K562 (cell line): ENCODE measurements around the gene ST3GAL3. TPM values are rescaled to one million over a fixed set of nuclear protein-coding genes. Genes with fewer than 3 reads are reported as not detected.

Experiments
- CHD1 ChIP-seq: fragments of 200-600 bp; sonication (generic); IDR thresholded peaks from one replicate; pipeline ENCODE4 v1.6.1; 2012; ENCODE audit warnings: mild to moderate bottlenecking, moderate library complexity, low read length, inconsistent platforms
- CTBP1 ChIP-seq: fragments of 450-650 bp; IDR thresholded peaks from 2 replicates; pipeline ENCODE4 v1.6.1; 2016; ENCODE audit warnings: borderline replicate concordance
- EP400 ChIP-seq: fragments of 450-650 bp; IDR thresholded peaks from 2 replicates; pipeline ENCODE4 v1.6.1; 2017; ENCODE audit warnings: antibody characterized with exemption, mild to moderate bottlenecking, moderate library complexity
- ETV6 ChIP-seq, 3 experiments: fragments of 150-350 bp in 1 of 3; sonication (generic) in 1 of 3; formaldehyde crosslinking in 1 of 3; IDR thresholded peaks; 2 replicates each; pipeline versions ENCODE4 v1.6.1 to v1.8.0; 2014 to 2022; ENCODE audit warnings: borderline replicate concordance in 2 of 3, low read depth in 2 of 3, antibody characterized with exemption in 1 of 3, low read length in 1 of 3, mild to moderate bottlenecking in 1 of 3, missing genetic modification reagents in 1 of 3
- FOXO4 ChIP-seq: fragments of 450-650 bp; formaldehyde crosslinking; IDR thresholded peaks from 2 replicates; pipeline ENCODE4 v1.4.0; 2020; ENCODE audit warnings: mild to moderate bottlenecking, moderate library complexity
- HNRNPL ChIP-seq: fragments of 200-400 bp; formaldehyde crosslinking; IDR thresholded peaks from 2 replicates; pipeline ENCODE4 v1.6.1; 2017; ENCODE audit warnings: low read depth, mild to moderate bottlenecking, low read length
- NBN ChIP-seq: fragments of 450-650 bp; IDR thresholded peaks from 2 replicates; pipeline ENCODE4 v1.6.1; 2016; ENCODE audit warnings: low read depth, mild to moderate bottlenecking
- RBM14 ChIP-seq: fragments of 200-400 bp; formaldehyde crosslinking; IDR thresholded peaks from 2 replicates; pipeline ENCODE4 v1.6.1; 2018; ENCODE audit warnings: low read depth, mild to moderate bottlenecking, low read length, moderate library complexity, borderline replicate concordance; ENCODE audit not compliant: insufficient read depth
- RNF2 ChIP-seq: sonication (generic); IDR thresholded peaks from 2 replicates; pipeline ENCODE4 v1.6.1; 2016
- SIX5 ChIP-seq, 2 experiments: IDR thresholded peaks; 2 replicates each; pipeline ENCODE4 v1.6.1; 2011; ENCODE audit warnings: low read length in 2 of 2, borderline replicate concordance in 1 of 2, low read depth in 1 of 2, mild to moderate bottlenecking in 1 of 2, moderate library complexity in 1 of 2; ENCODE audit not compliant: insufficient read depth in 1 of 2
- SMARCE1 ChIP-seq: fragments of 450-650 bp; IDR thresholded peaks from 2 replicates; pipeline ENCODE4 v1.7.1; 2016; ENCODE audit warnings: mild to moderate bottlenecking
- ZBTB34 ChIP-seq: fragments of 250-450 bp; sonication (Bioruptor Pico); IDR thresholded peaks from 2 replicates; pipeline ENCODE4 v1.8.0; 2021; ENCODE audit warnings: mild to moderate bottlenecking, moderate library complexity
- ZNF12 ChIP-seq: sonication (generic); formaldehyde crosslinking; IDR thresholded peaks from 2 replicates; pipeline ENCODE4 v1.4.0; 2020; ENCODE audit warnings: mild to moderate bottlenecking, missing genetic modification reagents
- ZNF124 ChIP-seq: sonication (generic); formaldehyde crosslinking; IDR thresholded peaks from 2 replicates; pipeline ENCODE4 v1.8.1; 2022; ENCODE audit warnings: missing genetic modification reagents
- ZNF592 ChIP-seq: fragments of 450-650 bp; IDR thresholded peaks from 2 replicates; pipeline ENCODE4 v1.6.1; 2017; ENCODE audit warnings: antibody characterized with exemption, mild to moderate bottlenecking
- ZNF77 ChIP-seq: fragments of 250-450 bp; sonication (Bioruptor Pico); IDR thresholded peaks from 2 replicates; pipeline ENCODE4 v1.5.0; 2020
- polyA plus RNA-seq, 8 experiments: library from polyadenylated mRNA; depleted of rRNA in 4 of 8; stranded (reverse) in 5 of 8; unstranded in 3 of 8; fragments of >200 nt; fragmentation: Nextera tagmentation in 2 of 8; fragmentation: Illumina TruSeq in 1 of 8; extraction: Ambion mirVana in 2 of 8; extraction: Trizol in 1 of 8; gene quantifications; 2 replicates each; pipeline versions ENCODE4 v1.2.1 to v1.2.3, GENCODE V29; 2011 to 2014; ENCODE audit warnings: inconsistent platforms in 1 of 8, missing spikeins in 1 of 8
- total RNA-seq, 7 experiments: library from RNA; depleted of rRNA in 6 of 7; stranded (reverse); fragments of >200 nt in 6 of 7; fragmentation: Illumina TruSeq in 2 of 7; extraction: Trizol in 2 of 7; gene quantifications; 2 replicates each; pipeline versions ENCODE4 v1.2.1 to v1.2.3, GENCODE V29; 2011 to 2021; ENCODE audit warnings: low replicate concordance in 1 of 7
- TF ChIP-seq, protein P1 (sequence below): fragments of 450-650 bp; IDR thresholded peaks from 2 replicates; pipeline ENCODE4 v1.6.1; 2017; ENCODE audit warnings: antibody characterized with exemption

Gene ST3GAL3
- total and polyA plus RNA-seq, 9 of the 15 experiments (the other 6 are each of a cell fraction or from before 2014, with no cell fraction given), result 1.2 to 18.9 (median 11.0) TPM

DNA sequence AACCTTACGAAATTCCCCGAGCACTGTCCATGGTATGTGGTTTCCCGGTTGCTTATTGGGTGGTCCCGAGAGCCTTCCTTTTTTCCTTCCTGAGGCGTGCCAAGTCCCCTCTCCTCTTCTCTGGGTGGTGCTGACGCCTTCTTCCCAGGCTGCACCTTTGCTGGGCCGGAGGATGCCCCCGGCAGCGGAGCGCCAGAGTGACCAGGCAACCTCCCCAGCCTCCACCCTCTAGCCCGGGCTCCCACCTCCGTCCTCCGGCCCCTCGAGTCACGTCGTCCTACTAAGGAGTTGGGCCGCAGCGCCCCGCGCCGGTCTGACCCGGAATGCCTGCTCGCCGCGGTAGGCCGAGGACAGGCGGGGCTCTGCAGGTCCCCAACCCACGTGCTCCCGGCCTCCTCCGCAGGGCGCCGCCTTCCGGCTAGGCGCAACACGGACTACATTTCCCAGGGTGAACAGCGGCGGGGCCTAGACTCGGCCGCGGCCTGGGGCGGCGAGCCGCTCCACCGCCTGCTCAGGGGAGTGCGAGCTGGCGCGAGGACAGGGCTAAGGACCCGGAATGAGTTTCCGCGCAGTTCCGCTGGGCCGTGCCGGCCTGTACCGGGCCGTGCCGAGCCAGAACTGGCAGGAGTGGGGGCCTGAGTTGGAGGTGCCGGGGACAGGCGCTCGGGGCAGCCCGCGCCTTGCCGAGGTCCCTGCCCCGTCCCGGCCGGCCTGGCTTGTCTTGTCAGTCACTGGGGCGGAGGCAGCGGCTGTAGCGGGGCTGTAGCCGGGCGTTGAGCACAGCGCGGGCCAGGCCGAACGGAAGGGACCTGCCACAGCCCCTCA is 239.1 kb downstream of the ST3GAL3 start, which contains the start of gene IPO13 (continued):
- peak; percentile 67; the same call in 1 of the 2 replicates for TF ChIP-seq NBN
- TF ChIP-seq, protein P1, sequence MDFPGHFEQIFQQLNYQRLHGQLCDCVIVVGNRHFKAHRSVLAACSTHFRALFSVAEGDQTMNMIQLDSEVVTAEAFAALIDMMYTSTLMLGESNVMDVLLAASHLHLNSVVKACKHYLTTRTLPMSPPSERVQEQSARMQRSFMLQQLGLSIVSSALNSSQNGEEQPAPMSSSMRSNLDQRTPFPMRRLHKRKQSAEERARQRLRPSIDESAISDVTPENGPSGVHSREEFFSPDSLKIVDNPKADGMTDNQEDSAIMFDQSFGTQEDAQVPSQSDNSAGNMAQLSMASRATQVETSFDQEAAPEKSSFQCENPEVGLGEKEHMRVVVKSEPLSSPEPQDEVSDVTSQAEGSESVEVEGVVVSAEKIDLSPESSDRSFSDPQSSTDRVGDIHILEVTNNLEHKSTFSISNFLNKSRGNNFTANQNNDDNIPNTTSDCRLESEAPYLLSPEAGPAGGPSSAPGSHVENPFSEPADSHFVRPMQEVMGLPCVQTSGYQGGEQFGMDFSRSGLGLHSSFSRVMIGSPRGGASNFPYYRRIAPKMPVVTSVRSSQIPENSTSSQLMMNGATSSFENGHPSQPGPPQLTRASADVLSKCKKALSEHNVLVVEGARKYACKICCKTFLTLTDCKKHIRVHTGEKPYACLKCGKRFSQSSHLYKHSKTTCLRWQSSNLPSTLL, result no peak
- TF ChIP-seq RBM14, result no peak
- TF ChIP-seq ZNF124, result no peak
- 0 out of 2 replicates have a peak, but pooled peaks have one; percentile 17 for TF ChIP-seq HNRNPL
- TF ChIP-seq RNF2, result peak; percentile 57; the same call in 1 of the 2 replicates
- peak; percentile 80 for TF ChIP-seq SMARCE1
- peak; percentile 78 to 81 for TF ChIP-seq SIX5 (IDR thresholded peaks at IDR 0.05; ENCODE audit: borderline replicate concordance in 1 of 2, insufficient read depth in 1 of 2, low read depth in 1 of 2, low read length in 2 of 2)
- no peak for TF ChIP-seq ZNF592
- no peak for TF ChIP-seq ZNF77 (CRISPR knock-in tag)
- peak; percentile 73; the same call in 1 of the 2 replicates for TF ChIP-seq ZNF12 (CRISPR knock-in tag)
- no peak for TF ChIP-seq ZBTB34 (CRISPR knock-in tag)
- TF ChIP-seq EP400, result peak; percentile 91
- 0 out of 2 replicates have a peak, but pooled peaks have one; percentile 11 for TF ChIP-seq FOXO4
- peak; percentile 95 for TF ChIP-seq CTBP1
- TF ChIP-seq ETV6 (IDR thresholded peaks at IDR 0.05; ENCODE audit: borderline replicate concordance in 1 of 2, low read depth in 2 of 2, low read length in 1 of 2), result no peak
- peak; percentile 77; the same call in 1 of the 2 replicates for TF ChIP-seq ETV6 (CRISPR knock-in tag; IDR thresholded peaks at IDR 0.05; ENCODE audit: borderline replicate concordance)
- TF ChIP-seq CHD1, result peak; percentile 70
